Frontal cortex (tissue), 1 donor: ENCODE results near the gene ZNF540. TPM values are rescaled to one million over a fixed set of nuclear protein-coding genes. Genes with fewer than 3 reads are reported as not detected.

ENCODE experiments used
- total RNA-seq: library from RNA; depleted of rRNA; stranded (reverse); fragments of >200 nt; gene quantifications from one replicate; pipeline ENCODE4 v1.2.3, GENCODE V29; 2014

ZNF540 gene
- total RNA-seq, 1 donor from 2014 or later: 21.6 TPM

Other genes starting within 250 kb of the ZNF540 start
- gene ZNF527, start 223.8 kb upstream of the ZNF540 start, total RNA-seq: 30.2 TPM
- gene ZNF569, start 127.4 kb upstream of the ZNF540 start, total RNA-seq: 37.9 TPM
- gene ZNF570, start 125.5 kb upstream of the ZNF540 start, total RNA-seq: 42.8 TPM
- 48.9 TPM for gene ZNF793, start 87.9 kb upstream of the ZNF540 start, total RNA-seq
- 11.8 TPM for gene ZNF571, start 84 bp upstream of the ZNF540 start, total RNA-seq
- 134 TPM for gene ZFP30, start 60.6 kb downstream of the ZNF540 start, total RNA-seq
- 23.6 TPM for gene ZNF607, start 124.9 kb downstream of the ZNF540 start, total RNA-seq
- gene ZNF573, start 184.7 kb downstream of the ZNF540 start, total RNA-seq: 51.8 TPM